Skin of body (tissue), 2 donors: ENCODE data around the gene ASIC1. TPM values are rescaled to one million over a fixed set of nuclear protein-coding genes. Genes with fewer than 3 reads are reported as not detected.
"Not testable (repeated sequence)": the region's sequence is repeated elsewhere in the genome, so short reads cannot be mapped to it uniquely, and the experiment has no call there.

Experiments
- DNase-seq: peaks from one replicate; lab custom pipeline; 2025; lab: John Stamatoyannopoulos, UW
- total RNA-seq: library from RNA; depleted of rRNA; stranded (reverse); fragments of >200 nt; gene quantifications from one replicate; pipeline ENCODE4 v1.2.3, GENCODE V29; 2014

Gene ASIC1
- total RNA-seq = 4.0 TPM

DNA sequence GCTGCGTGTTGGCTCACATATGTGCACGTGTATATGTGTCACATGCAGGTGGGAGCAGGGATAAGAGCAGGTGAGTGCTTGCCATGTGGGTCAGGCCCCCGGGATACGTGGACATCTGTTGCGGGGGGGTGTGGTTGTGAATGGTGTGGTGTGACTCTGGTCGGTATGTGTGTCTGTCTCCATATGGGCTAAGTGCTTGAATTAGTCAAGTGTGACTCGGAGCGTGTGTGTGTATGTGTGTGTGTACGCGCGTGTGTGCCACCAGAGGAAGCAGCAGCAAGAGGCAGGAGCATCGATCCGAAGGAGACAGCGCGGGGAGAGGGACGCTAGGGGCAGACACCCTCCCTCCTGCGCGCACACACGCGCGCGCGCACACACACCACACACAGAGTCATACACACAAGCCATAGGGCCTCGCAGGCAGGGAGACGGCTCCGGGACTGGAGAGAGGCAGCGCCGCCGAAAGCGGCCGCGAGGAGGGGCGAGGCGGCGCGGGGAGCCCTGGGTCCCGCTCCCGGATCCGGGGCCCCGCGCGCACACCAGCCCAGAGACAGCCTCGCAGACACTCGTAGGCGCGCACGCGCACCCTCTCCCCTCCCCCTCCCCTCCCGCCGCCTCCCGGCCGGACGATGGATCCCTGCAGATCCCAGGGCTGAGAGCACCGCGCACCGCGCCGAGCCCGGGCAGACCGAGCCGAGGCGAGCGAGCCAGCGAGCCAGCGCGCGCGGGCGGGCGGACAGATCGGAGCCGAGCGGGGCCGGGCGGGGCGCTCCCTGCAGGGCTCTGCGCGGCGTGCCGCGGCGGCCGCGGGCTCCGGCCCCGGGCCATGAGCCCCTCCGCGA, at the start of gene ASIC1:
Gene ASIC1, plus strand, starts transcription at position 597 of the 842 bp plus-strand sequence. CDS start 1,171 bp downstream, outside the sequence.
- peak; percentile 71 for DNase-seq

DNA sequence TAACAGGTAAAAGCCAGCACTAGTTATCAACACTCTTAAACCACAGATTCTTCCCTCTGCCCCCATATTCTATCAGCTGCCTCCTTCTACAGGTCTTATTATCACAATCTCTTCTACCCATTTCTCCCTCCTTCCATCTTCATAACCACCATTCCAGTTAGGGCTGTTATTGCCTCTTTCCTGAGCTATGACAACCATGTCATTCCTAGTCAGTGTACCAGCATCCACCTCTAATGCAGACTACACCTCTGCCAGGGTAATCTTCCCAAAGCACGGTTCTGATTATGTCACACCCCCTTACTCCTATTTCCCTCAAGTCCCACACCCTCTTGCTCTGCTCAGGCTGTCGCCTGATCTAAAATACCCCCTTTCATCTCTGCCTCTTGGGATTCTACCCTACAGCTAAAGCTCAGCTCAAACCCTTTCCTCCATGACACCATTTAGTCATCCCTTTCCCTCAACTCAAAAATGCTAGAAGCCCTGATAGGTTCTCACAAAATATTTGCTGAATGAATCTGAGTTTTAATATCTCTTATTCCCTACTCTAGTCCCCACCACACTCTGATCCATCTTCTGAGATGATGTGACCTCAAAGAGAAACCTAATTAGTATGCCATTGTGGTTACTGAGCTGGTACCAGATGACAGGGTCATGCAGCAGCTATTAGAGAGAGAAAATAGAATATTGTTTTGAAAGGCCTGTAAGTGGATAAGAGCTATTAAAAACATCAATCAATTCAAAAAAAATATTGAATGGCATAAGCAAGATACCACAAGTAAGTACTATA, 43.8 kb upstream of the ASIC1 start:
- DNase-seq = no peak

DNA sequence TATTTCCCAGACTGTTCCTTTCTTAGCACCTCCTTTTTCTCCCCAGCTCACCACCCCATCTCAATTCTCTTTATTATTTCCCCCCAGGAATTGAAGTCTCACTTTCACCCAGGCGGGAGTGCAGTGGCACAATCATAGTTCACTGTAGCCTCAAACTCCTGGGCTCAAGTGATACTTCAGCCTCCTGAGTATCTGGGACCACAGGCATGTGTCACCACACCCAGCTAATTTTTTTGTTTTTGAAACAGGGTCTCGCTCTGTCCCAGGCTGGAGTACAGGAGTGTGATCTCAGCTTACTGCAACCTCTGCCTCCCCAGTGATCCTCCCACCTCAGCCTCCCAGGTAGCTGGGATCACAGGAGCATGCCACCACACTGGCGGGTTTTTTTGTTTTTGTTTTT, 43.1 kb upstream of the ASIC1 start:
- no peak for DNase-seq

DNA sequence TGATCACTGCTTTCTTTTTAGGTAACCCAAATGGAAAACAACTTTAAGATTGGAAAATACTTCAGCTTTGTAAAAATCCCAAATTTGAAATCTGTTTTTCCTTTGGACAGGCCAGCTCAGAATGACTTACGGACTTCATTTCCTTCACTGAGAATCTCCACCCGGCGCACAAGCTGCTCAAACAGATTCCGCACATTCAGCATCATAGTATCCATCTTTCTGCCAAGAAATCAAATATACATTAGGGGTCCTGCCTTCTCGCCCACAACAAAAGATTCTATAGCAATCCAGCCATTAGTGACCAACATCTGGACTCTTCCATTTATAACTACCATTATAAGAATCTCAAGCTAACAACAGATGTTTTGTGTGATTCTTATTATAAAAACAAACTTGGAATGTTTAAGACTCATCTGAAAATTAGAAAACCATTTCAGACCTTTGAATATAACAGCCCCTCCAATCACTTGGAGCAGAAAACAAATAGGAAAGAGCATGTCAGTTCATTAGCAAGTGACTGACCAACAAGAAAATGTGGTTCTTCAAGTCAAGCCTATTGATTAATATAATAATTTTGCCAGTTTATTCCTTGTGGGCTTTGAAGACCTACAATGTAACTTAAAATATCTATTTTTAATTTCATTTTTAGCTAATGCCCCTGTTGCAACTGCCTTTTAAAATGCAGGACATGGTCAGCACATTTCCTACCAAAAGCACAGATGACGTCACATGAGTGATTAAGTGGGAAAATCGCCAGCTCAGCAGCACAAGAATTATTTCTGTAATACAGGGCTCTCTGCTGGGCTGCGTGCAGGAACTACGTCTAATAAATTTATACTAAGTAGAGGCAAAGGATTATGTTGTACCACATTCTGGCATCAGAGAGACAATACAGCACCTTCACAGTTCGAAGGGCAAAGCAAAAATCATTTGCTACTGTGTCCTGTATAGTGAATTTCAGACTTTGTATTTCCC, 40.6 kb upstream of the ASIC1 start:
- DNase-seq = peak; percentile 80

DNA sequence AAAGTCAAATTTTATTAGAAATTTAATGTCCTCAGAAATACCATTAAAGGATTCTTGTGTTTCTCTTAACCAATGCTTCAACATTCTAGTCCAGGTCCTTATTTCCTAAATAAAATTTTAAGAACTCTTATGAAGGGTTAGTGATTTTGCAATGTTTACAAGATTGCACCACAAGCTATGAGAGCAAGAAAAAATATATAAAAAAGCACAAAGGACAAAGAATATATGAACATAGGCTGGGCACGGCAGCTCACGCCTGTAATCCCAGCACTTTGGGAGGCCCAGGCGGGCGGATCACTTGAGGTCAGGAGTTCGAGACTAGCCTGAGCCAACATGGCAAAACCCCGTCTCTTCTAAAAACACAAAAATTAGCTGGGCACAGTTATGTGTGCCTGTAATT, 39.8 kb upstream of the ASIC1 start:
- DNase-seq = no peak

DNA sequence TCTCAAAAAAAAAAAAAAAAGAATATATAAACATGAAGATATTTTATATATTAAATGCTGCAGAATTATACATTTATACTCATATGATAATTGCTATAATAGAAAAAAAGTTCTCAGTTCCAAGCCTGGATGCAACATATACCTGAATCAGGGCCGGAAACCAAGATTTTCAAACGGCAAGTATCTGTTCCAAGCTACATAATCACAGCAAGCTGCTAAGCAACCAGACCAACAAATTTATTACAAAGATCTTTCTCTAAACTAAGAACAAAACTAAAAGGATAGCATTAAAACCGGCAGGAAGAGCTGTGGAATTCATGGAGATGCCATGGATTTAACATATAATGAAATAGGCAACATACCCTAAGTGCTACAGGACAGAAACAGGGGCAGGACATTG, 39.2 kb upstream of the ASIC1 start:
- no peak for DNase-seq

DNA sequence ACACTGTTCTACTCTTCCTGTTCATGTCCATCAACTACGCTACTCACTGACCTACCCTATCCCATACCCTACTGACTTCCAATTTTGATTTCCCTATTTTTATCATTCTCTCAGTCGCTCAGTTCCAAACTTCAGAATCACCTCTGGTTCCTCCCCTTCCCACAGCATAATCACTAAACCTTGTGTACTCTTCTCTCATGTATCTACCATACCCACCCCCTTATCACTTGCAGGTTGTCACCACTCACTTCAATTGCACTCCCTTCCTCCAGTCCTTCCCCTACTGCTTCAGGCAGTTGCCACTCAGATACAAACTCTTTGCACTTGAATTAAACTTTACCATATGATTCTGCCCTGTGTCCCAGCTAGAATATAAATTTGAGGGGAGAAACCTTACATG, 38.4 kb upstream of the ASIC1 start:
- no peak for DNase-seq

DNA sequence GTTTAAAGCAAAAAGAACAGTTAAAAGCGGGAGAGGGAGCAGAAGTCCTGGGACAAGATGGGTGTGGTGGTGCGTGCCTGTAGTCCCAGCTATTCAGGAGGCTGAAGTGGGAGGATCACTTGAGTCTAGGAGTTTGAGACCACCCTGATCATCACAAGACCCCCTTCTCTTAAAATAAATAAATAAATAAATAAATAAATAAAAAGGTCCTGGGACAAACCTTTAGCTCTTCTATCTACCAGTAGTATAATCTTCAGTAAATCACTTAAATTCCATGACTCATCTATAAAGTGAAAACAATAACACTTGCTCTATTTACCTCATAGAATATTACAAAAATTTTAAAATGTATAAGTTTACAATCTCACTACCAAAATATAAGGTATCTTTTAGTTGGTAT, 37.9 kb upstream of the ASIC1 start:
- DNase-seq = no peak

DNA sequence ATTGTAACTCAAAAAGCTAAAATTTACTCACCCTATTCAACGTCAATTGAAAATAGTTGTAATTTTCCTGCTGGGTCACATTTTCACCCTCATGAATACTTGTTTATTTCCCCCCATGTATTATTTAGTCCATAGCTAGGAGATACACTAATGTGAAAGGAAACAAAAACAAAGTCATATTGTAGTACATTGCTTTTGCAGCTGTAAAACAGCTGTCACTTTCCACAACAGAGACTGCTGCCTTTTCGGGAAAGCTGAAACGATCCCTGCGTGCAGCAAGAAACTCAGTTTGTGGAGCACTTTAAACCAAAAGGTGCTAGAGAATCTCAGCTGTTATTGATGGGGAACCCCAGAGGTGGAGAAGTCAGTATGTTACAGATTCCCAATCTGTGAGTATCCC, 36.4 kb upstream of the ASIC1 start:
- peak; percentile 78 for DNase-seq

DNA sequence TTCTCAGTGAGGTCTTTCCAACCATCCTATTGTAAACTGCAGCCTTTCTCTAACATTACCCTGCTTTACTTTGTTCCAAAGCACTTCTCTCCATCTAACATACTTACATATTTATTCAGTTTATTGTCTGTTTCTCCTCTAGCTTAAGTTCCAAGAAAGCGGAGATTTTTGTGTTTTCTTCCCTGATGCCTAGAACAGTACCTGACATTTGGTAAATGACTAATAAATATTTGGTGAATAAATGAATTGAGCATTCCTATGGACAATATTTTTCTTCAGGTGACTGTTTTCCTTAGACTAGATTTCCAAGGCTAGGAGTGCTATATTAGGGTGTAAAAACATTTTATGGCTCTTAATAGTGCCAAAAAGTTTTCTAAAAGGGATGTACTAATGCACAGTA, 34.5 kb upstream of the ASIC1 start:
- DNase-seq = no peak

DNA sequence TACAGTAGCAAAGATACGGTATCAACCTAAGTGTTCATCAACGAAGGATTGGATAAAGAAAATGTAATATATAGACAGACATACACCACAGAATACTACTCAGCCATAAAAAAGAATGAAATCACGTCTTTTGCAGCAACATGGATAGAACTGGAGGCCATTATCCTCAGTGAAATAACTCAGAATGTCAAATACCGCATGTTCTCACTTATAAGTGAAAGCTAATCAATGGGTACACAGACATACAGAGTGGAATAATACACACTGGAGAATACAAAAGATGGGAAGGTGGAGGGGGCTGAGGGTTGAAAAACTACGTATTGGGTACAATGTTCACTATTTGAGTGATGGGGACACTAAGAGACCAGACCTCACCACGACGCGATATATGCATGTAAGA, 33.2 kb upstream of the ASIC1 start:
- no peak for DNase-seq

DNA sequence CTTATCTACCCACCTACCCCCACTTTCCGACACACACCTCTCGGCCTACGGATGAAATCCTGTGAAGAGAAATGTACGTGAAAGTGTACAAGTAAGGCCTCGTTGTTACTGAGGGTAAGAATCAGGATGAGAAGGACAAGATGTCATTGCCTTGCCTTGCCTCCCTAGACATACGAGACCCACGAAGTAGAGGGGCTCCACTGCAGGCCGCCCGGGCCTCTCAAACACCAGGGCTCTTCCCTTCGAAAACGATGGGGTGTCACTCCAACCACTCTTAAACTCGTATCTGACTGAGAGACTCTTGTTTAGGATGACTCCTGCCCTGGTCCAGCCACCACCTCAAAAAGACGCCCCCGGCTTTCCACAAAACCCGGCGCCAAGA, 32.6 kb upstream of the ASIC1 start:
- no peak for DNase-seq

DNA sequence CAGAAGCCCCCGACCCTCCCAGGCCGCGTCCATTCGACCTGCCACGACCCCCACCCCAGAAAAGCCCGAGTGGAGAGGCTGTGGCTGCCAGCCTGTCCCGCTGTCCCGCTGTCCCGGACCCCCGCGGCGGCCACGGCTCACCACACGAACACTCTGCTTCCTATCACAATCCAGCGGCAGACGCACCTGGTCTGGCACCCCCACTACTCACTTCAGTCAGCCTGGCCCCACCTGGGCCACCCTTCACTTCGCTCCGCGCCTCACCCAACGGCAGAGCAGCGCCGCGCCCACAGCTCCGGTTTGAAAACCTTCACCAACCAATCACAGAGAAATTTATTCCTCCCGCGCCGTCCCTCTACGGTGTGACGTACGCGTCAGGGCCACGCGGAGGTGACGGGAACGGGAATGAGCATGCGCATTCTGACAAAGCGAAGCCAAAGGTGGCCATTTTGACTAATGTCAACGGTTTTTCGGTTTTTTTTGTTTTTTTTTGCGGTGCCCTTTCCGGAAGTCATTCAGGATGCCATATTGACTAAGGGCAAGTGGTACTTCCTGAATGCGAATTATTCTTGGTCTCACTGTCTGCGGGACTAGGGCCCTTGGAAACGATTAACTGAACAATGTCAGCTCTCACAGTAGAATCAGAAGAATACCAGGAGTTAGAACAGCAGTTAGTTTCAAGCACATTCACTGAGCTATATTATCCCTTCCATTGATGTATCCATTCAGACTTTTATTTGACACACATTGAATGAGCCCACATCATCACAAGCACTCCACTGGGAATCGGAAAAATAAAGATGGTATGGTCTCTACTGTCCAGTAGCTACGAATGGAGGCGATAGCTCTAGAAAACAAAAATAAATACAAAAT, 32.0 kb upstream of the ASIC1 start, which contains the start of gene RACGAP1:
Gene RACGAP1, minus strand, starts transcription at position 308 of the 873 bp plus-strand sequence. CDS start 8,779 bp downstream, outside the sequence.
- DNase-seq = peak; percentile 99

DNA sequence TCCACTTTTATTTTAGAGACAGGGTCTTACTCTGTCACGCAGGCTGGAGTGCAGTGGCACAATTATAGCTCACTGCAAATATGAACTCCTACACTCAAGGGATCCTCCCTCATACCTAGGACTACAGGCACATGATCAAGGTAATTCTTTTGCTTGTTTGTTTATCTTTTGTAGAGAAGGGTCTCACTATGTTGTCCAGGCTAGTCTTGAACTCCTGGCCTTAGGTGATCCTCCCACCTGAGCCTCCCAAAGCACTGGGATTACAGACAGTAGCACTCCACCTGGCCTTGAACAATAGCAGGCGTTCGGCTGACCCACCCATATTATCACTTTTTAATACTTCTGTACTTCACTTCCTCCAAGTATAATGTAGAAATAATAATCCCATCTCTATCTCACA, 30.7 kb upstream of the ASIC1 start:
- DNase-seq = no peak

DNA sequence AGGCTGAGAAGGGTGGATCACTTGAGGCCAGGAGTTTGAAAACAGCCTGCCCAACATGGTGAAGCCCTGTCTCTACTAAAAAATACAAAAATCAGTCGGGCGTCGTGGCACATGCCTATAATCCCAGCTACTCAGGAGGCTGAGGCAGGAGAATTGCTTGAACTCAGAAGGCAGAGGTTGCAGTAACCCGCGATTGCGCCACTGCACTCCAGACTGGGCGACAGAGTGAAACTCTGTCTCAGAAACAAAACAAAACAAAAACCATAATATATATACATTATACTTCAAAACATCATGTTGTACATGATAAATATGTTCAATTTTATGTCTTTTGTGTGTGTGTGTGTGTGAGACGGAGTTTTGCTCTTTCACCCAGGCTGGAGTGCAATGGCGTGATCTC, 26.9 kb upstream of the ASIC1 start:
- DNase-seq = not testable (repeated sequence)

DNA sequence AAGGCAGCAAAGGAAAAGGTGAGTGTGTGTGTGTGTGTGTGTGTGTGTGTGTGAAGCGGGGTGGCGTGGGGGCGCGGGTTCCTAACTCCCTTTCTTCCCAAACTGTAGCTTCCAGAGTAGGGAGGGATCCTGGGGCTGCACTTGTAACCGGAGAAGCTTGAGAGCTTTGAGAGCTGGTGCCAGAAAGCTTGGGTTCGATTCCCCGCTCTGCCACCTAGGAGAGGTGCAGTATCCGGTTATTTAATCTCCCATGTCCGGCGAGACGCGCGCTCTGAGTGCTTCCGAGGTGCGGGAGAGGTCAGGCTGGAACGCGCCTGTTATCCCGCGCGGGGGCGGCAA, 24.9 kb upstream of the ASIC1 start:
- no peak for DNase-seq

DNA sequence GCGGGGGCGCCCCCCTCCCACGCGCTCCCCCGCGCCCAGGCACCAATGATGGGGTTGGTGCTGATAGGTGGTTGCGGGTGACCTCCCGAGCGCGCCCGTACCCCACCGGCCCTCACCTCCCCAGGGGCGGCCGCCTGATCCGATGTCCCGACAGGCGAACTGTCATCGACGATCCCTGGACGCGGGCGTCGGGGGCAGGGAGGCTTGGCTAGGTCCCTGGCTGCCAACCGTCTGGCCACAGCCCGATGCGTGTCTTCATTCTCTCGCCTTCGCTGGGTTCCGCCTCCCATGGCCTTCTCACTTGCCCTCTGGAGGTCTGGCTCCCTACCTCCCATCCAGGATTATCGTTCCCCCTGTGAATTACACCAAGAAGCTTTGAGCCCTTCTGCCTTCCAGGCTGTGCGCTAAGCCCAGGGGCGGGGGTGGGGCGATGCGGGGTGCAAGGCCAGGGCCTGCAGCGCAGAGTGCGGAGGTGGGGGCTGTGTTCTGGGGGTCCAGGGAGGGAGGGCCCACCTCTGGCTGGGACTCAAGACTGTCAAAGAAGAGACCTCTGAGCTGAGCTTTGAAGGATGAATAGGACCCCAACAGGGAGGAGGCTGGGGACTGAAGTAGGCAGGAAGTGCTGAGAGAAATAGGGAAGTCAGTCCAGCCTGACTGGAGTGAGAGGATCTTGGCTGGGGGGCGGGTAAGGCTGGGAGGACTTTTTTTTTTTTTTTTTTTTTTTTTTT, 24.4 kb upstream of the ASIC1 start:
- DNase-seq = no peak

DNA sequence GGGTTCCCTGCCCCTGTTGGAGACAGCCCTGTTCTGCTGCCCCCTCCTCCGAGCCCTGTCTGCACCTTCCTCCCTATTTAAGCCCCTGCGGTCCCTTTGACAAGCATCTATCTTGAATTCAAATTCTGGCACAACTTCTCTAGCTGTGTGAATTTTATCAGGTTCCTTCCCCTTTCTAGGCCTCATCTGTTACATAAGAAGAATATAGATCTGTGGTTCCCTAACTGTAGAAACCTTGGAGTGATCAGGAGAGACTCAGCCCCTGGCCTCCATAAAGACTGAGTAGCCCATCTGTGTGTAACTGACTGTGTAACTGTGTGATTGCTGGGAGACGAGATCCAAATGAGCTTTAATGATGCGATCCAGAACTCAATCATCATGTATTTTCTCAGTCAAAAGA, 19.1 kb upstream of the ASIC1 start:
- DNase-seq = no peak

DNA sequence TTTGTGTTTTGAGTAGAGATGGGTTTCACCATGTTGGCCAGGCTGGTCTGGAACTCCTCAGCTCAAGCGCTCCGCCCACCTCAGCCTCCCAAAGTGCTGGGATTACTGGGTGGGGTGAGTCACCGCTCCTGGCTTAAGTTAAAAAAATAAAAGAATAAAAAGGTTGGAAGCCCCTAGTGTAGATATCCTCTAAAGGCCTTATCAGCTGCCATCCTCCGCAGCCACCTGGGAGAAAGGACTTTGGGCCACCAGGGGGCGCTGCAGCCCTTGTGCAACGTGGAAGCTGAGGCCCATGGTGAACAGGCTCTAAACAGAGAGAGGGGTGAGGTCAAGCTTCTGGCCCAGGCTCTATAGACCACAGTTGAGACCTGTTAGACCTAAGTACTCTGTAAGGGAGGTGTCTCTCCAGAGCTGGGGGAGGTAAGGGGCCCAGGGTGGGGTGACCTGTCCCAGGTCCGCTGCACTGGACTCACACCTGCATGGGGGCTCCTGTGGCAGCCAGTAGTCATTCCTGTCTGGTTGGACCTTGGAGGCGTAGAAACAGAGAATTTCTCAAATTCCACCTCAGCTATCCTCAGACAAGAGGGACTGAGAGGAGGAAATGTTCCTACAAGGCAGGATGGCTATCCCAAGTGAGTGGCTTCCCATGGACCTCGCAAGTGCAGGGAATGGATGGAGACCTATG, 18.1 kb upstream of the ASIC1 start:
- DNase-seq = peak; percentile 28
